OCI-LY1 (cell line): ENCODE data around the gene IGFL2.

Experiments used
- EZH2 ChIP-seq: fragments of 200-600 bp; sonication (generic), shearing (Covaris generic); IDR thresholded peaks from 2 replicates; pipeline ENCODE4 v1.8.0; 2017; ENCODE audit warnings: borderline replicate concordance, mixed run types, mild to moderate bottlenecking, antibody characterized with exemption, low read length, moderate library complexity, mixed read lengths
- TF ChIP-seq, protein P1 (sequence below): fragments of 200-600 bp; sonication (generic), shearing (Covaris generic); IDR thresholded peaks from 2 replicates; pipeline ENCODE4 v1.5.1; 2017; ENCODE audit warnings: mild to moderate bottlenecking, antibody characterized with exemption, low read length, moderate library complexity, mixed read lengths

DNA sequence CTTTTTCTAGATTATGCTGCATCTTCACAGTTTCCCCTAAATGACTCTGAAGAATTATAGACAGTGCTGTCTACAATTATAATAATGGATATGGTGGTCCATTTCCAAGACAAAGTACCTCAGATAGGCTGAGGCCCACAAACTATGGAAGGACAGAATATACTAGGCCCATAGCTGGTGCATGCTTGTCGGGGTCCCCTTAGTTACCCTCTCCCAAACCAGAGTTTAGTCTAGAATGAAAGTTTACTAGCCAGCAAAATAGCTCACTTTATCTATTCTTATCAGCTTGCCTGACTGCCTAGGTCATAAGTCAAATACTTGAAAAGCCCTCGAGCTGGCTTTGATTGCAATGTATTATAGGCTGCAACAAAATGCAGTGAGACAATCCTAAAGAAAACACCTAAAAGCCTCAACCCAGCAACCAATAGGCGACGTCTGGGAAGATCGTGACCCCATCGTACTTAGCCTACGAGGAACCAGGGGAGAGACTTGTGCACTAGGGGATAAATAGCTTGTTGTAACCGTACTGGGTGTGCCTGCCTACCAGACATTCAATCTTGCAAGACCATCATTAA is 785 bp upstream of the IGFL2 start:
- TF ChIP-seq, protein P1, sequence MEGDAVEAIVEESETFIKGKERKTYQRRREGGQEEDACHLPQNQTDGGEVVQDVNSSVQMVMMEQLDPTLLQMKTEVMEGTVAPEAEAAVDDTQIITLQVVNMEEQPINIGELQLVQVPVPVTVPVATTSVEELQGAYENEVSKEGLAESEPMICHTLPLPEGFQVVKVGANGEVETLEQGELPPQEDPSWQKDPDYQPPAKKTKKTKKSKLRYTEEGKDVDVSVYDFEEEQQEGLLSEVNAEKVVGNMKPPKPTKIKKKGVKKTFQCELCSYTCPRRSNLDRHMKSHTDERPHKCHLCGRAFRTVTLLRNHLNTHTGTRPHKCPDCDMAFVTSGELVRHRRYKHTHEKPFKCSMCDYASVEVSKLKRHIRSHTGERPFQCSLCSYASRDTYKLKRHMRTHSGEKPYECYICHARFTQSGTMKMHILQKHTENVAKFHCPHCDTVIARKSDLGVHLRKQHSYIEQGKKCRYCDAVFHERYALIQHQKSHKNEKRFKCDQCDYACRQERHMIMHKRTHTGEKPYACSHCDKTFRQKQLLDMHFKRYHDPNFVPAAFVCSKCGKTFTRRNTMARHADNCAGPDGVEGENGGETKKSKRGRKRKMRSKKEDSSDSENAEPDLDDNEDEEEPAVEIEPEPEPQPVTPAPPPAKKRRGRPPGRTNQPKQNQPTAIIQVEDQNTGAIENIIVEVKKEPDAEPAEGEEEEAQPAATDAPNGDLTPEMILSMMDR, result no peak
- no peak for TF ChIP-seq EZH2
